GM18505 (cell line): ENCODE results near the gene ZSWIM8.
"Not testable (repeated sequence)": the region's sequence is repeated elsewhere in the genome, so short reads cannot be mapped to it uniquely, and the experiment has no call there.

Experiments
- ATAC-seq: cut with Tn5 transposase; IDR thresholded peaks from one replicate; pipeline ENCODE4 v1.9.1; 2021; ENCODE audit not compliant: unreplicated experiment
- POLR2A ChIP-seq: IDR thresholded peaks from 4 replicates; pipeline ENCODE4 v1.6.1; 2011; ENCODE audit warnings: borderline replicate concordance; ENCODE audit not compliant: insufficient read depth, insufficient read length; ENCODE audit errors: extremely low read depth

ZSWIM8 gene

DNA sequence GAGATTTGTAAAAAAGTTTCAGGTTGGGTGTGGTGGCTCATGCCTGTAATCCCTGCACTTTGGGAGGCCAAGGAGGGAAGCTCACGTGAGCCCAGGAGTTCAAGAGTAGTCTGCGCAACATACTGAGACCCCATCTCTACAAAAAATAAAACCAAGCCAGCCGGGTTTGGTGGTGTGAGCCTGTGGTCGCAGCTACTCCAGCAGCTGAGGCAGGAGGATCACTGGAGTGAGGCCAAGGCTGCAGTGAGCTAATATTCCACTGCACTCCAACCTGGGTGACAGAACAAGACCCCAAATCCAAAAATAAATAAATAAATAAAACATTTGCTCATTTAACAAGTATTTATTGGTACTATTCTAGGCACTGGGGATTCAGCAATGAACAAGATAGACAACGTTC, 5.1 kb upstream of the ZSWIM8 start:
- TF ChIP-seq POLR2A = no peak

DNA sequence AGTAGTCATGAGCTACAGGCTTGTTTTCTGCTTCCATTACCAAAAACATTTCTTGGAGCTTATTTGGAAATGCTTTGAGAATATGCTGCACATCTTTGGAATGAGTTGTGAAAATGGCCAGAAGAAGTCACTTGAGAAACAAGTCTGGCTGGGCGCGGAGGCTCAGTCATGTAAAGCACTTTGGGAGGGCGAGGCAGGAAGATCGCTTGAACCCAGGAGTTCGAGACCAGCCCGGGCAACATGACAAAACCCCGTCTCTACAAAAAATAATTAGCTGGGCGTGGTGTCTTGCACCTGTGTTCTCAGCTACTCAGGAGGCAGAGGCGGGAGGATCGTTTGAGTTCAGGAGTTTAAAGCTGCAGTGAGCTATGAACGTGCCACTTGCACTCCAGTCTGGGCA, 4.4 kb upstream of the ZSWIM8 start:
- no peak for ATAC-seq
- TF ChIP-seq POLR2A = no peak

More for the DNA sequence above, 5.1 kb upstream of the ZSWIM8 start:
- no peak for ATAC-seq

DNA sequence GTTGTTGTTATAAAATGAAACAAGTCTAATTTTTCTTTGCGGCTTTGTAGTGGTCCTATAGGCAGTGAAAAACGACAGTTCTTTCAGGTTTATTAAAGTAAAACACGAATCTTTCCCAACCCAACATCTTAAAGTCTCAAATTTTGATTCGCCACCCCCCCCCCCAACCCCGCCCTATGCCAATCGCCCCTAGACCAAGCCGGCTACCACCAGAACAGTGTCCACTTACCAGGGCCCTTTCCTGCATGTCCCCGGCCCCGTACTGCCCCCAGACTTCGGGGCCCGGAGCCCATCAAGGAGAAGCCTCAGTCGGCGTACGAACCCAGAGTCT, 3.9 kb upstream of the ZSWIM8 start:
- no peak for ATAC-seq
- no peak for TF ChIP-seq POLR2A

- TF ChIP-seq POLR2A = peak; percentile 93
- peak; percentile 40 for ATAC-seq
Observed at GRCh38 chr10:73781879-73782748, 3.3 kb upstream of the ZSWIM8 start, which contains the start of gene CHCHD1. CHCHD1 (plus strand) TSS chr10:73782048; CDS start chr10:73782076, 28 bp downstream.

DNA sequence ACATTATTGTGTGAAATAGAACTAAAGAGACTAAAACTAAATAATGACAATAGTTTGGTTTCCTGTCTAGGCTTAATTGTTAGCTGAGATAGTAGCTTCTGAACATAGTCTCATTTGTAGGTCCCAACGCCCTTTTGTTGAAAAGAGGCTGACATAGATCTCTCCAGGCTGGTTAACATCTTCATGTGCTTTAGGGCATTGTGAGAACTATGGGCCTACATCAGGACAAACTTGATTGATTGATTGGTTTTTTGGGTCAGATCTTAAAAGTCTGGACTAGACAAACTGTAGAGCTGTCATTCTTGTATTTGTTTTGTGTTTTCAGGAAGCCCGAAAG, 2.7 kb upstream of the ZSWIM8 start:
- ATAC-seq = no peak
- TF ChIP-seq POLR2A = no peak

GRCh38 chr10:73785721-73786511, 510 bp downstream of the ZSWIM8 start:
- ATAC-seq = peak; percentile 9

GRCh38 chr10:73786512-73786885, 1.1 kb downstream of the ZSWIM8 start:
- no peak for ATAC-seq

More at GRCh38 chr10:73785721-73786511, 510 bp downstream of the ZSWIM8 start:
- no peak for TF ChIP-seq POLR2A

GRCh38 chr10:73787031-73787800, 1.8 kb downstream of the ZSWIM8 start:
- ATAC-seq = not testable (repeated sequence)

More at GRCh38 chr10:73786512-73786885, 1.1 kb downstream of the ZSWIM8 start:
- TF ChIP-seq POLR2A = no peak

DNA sequence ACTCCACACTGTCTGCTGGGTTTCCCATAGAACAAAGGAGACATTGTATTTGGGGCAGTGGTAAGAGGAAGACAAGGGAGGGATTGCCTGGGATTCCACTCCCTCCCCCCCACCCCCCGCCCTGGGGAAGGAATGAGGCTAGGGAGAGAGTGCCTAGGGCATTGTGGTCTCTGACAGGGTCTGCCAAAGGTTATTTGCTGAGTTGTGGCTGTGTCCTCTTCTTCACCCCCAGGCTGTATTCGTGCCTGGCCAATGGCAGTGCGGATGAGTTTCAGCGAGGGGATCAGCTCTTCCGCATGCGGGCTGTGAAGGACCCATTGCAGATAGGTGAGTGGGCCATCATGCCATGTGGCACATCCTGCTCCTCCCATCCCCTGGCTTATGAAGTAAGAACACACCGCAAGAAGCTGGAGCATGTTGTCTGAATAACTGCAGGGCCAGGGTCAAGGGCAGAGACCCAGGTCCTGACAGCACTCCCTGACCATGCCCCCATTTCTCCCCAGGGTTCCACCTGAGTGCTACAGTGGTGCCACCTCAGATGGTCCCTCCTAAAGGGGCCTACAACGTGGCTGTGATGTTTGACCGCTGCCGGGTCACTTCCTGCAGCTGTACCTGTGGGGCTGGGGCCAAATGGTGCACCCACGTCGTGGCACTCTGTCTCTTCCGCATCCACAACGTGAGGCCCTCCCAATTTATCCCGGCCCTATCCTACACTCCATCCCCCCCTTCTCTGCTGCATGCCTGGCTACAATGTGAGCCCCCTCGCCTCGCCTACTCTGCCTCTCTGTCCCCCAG, 3.7 kb downstream of the ZSWIM8 start:
- TF ChIP-seq POLR2A = no peak
- no peak for ATAC-seq

DNA sequence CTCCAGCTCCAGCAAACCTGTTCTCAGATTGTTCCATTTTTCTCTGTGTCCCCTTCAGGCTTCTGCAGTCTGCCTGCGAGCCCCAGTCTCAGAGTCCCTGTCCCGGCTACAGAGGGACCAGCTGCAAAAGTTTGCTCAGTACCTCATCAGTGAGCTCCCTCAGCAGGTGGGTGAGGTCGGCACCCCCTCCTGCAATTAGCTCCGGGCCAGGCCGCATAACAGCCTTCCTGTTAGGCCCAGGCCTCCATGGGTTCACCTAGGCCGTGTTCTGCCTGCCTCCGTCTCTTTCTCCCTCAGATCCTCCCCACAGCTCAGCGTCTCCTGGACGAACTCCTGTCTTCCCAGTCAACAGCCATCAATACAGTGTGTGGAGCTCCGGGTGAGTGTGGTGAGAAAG, 4.3 kb downstream of the ZSWIM8 start:
- ATAC-seq = no peak
- TF ChIP-seq POLR2A = no peak

DNA sequence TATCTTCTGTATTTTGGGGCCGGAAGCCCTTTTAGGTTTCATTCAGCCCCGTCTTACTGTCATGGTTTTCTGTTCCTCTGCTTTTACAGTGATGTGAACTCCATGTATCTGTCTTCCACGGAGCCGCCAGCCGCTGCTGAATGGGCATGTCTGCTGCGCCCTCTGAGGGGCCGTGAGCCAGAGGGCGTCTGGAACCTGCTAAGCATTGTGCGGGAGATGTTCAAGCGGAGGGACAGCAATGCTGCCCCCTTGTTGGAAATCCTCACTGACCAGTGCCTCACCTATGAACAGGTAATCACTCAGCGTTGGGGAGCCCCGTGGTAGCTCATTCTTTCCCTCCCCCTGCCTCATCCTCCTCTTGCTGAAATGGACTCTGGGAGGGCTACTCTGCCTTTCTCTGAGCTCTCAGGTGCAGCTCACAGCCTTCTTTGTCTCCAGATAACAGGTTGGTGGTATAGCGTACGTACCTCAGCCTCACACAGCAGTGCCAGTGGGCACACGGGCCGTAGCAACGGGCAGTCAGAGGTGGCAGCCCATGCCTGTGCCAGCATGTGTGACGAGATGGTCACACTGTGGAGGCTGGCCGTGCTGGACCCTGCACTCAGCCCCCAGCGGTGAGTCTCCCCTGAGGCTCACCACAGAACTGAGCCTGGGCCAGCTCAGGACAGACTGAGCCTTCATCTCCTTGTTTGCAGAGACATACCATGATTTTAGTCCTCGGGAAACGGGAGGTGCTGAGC, 5.7 kb downstream of the ZSWIM8 start:
- ATAC-seq = no peak
- TF ChIP-seq POLR2A = no peak

GRCh38 chr10:73791871-73792400, 6.5 kb downstream of the ZSWIM8 start:
- ATAC-seq = no peak
- TF ChIP-seq POLR2A = no peak

GRCh38 chr10:73793456-73793855, 8.1 kb downstream of the ZSWIM8 start:
- no peak for TF ChIP-seq POLR2A
- no peak for ATAC-seq

- ATAC-seq = not testable (repeated sequence)
Observed at GRCh38 chr10:73795491-73795890, 10.1 kb downstream of the ZSWIM8 start.

DNA sequence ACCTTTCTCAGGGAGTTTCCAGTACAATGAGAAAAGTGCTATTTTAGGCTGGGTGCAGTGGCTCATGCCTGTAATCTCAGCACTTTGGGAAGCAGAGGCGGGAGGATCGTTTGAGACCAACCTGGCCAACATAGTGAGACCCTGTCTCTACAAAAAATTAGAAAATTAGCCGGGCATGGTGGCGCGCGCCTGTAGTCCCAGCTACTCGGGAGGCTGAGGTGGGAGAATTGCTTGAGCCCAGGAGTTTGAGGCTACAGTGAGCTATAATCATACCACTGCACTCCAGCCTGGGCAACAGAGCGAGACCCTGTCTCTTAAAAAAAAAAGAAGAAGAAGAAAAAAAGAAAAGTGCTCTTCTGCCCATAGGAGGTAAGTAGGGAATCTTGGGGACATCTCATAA, 10.6 kb downstream of the ZSWIM8 start:
- not testable (repeated sequence) for ATAC-seq
